Stimulated activated CD8-positive, alpha-beta memory T cell treated with anti-CD3 and anti-CD28 coated beads, Interleukin-15, amount 100 ng/mL, for 1 hour (primary cell): ENCODE measurements around the gene LRIG1.

Experiments
- DNase-seq: peaks from one replicate; pipeline ENCODE4 v3.0.0-alpha.2; 2020; ENCODE audit warnings: low read depth

The LRIG1 gene

DNA sequence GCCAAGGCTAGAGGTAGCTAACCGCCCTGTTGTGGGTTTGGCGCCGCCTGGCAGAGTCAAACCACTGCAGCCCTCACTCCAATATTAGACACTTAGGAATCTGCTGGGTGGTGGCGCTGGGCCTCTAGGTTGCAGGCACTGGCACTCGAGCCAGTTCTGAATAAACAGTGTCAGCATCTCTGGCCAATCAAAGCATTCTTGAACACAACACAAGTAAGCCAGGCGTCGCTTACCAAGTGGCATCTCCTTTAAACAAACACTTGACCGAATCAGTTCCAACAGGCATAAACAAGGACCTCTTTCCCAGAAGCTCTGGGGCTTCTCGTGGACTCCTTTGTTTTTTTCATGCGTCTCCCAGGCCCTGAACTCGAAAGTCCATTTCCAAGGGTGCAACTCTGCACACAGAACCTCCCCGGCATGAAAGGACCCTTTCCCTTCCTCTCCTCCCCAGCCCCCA is 82.3 kb downstream of the LRIG1 start:
- DNase-seq = no peak

DNA sequence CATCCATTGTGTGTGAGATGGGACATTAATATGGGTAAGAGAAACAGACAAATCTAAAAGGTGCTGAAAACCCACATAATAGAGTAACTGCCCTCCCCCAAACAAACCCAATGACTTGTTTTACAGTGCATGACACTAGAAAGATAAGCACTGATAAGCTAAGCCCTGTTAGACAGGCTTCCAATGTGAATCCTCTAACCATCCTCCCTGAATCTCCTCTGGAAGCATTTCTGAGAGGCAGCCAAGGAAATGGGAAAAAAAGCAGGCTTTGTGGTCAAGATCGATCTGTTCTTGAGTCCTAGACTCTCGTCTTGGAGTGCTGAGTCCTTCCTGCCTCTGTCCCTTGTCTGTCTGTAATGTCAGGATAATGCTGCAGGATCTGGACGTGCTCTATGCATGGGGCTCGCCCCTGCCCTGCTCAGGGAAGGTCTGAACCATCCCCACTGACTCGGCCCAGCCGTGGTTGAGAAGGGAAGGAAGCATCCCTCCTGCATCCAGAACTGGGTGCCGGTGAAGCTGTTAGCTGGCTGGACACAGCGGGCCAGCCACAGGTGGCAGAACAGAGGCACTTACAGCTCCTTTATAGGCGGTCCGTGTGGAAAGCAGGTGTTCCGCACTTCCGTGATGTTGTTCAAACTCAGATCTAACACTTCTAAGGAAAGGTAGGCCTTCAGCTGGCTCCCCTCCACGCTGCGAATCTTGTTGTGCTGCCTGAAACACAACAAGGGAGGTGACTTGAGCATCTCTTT is 84.1 kb downstream of the LRIG1 start:
- no peak for DNase-seq

DNA sequence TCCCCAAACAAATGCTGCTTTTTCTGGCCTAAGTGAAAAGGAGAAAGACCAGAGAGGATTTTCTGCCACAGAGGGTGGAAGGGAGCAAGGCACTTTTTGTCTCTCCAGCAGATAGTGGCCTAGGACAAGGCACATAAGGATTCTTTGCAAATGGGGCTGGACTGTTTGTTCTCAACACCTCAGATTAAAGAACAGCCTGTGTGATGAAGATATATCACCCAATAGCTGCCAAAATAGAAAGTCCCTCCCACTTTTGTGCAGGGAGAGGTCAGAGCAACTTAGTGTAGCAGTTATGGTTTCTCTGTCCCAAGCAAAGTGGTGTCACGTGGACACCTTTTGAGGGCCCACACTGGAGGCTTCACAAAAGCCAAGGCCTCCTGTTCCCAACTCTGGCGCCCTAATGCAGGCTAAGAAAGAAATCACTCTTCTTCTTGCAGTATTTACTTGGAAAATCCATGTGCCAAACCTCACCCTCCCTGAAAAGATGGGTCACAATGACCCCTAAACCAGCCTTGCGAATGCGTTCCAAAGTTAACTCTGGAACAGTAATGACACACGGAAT is 84.9 kb downstream of the LRIG1 start:
- no peak for DNase-seq

DNA sequence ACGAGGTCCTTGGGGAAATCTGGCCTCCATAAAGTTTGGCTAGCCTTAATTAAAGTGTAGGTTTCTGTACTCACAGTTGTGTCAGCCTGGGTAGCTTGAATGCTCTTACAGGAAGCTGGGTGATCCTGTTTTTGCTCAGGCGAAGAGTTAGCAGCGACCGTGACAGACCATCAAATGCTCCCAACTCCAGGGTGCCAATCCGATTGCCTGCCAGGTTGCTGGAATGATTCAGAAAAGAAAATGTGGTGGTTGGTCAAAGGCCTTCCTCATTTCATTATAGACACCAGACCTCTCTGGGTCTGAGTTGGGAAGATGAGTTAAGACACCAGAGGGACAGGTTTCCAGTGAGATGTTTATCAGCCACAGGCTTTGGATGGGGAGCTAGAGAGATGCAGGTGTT is 86.0 kb downstream of the LRIG1 start:
- no peak for DNase-seq

DNA sequence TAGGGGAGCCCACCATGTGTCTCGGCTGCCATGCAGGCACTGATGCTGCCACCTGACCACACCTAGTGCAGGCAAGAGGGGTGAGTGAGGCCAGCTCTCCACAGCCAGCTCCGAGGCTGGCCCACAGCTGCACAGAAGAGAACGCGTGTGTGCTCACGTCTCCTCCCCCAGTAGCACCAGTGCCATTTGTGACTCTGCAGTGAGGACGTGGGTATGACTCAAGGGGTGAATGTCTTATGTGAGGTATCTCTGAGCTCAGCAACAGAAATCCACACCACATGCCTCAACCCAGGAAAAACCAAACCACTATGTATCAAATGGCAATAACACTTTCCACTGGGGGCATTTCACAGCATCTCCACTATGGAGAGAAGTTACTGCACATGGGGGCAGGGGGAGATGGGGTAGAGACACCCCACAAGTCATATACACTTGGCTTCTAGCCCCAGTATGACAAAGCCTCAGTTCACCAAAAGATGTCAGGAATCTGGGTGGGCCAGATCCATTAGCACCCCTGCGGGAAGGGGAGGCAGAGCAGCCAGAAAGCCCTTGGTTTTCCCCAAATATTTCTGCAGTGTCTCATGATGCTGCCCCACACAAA is 87.6 kb downstream of the LRIG1 start:
- no peak for DNase-seq

DNA sequence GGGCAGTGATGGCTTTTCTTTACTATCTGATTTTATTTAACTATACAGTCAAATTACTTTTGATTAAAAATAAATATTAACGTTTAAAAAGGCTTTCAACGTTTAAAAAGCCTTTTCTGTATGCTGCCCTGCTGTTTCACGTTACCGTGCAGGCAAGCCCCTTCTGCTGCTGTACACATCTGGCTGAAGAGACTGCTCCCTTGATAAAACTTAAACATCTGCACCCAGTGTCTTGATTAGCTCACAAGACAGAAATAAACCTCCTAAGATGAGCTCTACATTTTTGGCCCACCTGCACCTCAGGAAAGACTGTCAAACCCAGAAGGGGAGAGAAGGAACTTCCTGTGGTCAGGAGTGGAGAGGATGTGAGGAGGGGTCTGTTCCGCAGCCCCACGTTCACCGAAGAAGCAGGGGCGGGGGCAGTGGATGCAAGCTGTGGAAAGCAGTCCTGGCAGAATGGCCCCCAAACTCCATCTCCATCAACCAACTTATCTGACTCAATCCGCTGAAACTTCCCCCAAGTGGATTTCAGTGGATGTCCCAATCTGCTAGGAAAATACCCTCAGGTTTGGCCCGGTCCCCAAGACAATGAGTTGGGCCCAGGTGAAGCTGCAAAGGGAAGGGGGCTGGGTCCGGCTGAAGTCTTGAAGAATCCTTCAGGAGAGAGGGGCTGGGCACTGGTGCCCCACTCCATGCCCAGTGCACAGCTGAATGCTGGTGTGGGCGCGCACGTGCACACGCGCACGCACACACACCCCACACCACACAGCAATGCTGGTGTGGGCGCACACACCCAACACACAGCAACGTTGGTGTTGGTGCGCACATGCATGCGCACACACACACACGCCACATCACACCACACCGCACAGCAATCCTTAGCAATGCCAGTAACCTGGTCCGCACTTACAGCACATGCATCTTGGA is 88.6 kb downstream of the LRIG1 start:
- no peak for DNase-seq

DNA sequence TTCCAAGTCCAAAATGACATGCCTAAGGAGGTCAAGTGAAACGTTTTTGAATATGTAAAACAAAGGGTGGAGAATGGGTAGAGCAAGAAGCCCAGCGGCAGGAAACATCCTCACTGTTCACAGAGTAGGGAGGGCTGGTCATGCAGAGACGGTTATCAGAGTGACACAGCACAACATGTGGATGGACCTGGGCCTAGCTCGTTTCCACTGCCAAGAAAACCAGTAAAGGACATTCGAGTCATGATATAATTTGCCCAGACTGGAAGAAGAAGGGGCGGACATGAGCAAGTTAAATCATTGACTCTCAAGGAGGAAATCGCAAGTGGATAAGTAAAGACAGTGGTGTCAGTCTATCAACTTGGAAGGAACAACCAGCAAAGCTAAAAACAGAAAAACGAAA is 89.3 kb downstream of the LRIG1 start:
- no peak for DNase-seq

DNA sequence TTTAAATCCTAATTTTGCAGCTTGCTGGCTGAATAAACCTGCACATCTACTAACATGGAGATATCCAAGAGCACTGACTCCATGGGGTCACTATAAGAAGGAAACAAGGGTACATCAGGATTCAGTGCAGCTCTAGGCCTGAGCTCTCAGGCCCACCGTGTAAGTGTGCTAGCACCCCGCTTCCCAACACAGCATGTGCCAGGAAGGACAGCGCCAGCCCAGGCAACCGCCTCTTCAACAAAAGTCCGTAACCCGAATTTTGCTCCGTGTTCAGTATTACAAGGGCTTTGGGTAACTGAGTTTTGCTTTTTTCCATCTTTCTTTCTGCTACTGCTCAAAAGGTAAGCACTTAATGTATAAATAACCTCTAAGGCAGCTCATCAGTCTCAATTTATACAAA is 89.8 kb downstream of the LRIG1 start:
- no peak for DNase-seq

DNA sequence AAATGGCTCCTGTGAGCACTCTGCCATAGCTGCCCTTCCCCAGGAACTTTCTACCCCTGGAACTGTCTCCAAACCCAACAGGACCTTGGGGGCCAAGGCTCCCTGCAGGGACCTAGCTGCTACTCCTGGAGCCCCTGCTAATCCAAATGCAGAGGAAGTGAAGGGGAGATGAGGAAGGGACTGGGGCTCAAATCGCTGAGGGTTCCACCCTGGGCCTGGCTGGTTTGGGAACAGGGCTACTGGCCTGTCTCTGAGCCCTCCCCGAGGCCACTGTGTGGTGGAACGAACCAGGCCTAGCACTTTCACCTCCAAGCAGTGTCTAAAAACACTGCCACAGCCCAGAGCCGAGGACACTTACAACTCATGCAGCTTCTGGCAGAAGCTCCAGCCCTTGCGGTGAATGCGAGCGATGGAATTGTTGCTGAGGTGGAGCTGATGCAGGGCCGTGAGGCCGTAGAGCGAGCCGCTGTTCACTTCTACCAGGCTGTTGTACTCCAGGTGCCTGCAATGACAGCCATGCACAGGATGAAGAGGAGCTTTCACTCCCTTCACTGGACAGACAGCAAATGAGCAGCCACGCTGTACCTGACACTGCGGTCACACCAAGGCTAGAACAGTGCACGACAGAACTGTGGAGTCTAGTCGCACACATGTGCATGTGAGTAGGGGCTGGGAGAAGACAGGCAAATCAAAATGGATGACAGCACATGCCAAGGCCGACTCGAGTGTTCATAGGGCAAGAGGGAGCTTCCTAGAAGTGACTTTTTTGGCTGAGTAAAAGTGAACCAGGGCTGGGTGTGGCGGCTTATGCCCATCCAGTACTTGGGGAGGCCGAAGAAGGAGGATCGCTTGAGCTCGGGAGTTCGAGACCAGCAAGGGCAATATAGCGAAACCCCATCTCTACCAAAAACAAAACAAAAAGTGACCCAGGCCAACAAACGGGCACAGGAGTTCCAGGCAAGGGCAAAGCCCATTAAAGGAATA is 90.8 kb downstream of the LRIG1 start:
- no peak for DNase-seq

DNA sequence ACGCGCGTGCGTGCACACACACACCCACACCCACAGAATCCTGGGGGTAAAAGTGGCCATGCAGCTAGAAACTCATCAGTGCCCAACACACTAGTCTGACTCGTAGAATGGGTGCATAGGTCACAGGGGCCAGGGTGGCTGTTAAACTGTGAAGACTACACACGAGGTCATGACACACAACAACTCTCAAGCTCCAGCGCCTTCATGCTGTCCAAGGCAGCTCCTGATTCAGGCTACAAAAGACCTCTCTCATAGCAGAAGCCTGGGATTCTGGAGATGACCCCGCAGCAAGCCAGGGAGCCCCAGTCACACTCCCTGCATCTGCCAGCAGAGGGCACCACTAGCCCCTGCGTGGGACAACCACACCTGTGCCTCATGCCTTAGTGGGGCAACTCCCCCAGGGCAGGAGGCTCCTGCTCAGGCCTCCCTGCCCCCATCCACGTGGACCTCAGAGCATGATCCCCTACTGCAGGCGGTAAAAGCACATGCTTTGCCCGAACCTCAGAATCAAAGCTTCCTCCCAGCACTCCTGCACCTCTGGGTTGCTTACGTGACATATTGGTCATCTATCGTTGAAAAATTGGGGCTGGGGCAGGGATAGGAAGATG is 93.1 kb downstream of the LRIG1 start:
- DNase-seq = peak; percentile 56

DNA sequence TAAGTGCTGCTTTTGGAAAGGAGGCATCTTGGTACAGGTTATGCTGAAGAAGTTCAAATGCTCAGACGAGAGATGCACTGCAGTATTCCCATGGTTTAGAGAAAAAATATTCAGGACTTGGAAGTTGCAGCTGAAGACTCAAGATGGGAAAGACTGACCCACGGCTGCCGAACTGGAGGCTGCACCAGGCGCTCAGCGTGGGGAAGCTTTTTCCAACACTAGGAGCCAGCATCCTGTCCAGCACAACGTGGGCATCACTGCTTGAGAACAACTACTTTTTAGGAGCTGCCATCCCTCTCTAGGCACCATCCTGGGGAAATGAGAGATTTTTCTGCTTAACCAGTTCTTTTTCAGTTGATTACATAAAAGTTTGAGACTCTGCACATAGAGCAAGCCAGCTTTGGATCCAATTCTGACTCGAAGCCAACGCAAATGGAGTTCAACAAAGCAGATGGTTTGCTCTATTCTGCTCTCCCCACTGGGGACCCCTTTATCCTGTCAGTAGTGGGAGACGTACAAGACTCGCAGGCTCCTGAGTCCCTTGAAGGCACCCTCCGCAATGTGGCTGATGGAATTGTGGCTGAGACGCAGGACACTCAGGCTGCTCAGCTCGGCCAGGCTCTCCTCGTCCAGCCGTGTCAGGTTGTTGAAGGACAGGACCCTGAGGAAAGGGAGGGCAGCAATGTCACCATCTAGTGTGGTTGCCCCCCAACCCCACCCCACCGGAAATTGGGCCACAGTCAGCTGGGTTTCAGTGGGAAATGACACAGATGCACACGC is 93.8 kb downstream of the LRIG1 start:
- no peak for DNase-seq

DNA sequence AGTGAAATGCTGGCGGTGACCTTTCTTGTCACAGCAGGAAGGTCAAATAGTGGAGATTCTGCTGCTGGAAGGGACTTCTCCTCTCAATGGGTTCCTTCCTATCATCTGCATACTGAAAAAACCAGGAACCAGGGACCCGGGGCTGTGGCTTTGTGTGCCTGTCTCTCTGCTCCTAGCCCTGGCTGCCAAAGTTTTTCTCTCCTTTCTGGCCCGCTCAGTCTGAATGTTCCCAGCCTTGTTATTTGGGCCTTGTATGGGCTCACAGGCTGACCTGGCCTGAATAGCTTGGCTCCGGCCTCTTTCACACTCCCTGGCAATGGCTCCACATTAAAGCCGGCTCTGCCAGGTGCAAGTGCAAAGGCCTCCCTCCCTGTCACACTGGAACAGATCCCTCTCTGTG is 94.7 kb downstream of the LRIG1 start:
- no peak for DNase-seq

DNA sequence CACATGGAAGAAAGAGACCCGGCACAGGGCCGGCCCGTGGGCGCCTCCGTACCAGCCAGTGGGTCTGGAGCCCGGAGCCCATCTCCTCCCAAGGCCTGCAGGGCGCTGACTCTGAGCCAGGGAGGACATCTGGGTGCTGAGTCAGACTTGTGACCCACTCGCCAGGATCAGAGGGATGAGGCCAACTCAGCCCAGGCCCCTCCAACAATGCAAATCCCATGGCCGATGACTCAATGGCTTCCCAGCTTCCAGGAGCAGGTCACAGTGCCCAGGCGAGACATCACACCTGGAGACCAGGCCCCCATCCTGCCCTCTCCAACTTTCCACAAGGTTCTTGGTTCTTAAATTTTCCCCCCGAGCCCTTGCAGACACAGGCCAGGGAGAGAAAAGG is 95.1 kb downstream of the LRIG1 start:
- no peak for DNase-seq

DNA sequence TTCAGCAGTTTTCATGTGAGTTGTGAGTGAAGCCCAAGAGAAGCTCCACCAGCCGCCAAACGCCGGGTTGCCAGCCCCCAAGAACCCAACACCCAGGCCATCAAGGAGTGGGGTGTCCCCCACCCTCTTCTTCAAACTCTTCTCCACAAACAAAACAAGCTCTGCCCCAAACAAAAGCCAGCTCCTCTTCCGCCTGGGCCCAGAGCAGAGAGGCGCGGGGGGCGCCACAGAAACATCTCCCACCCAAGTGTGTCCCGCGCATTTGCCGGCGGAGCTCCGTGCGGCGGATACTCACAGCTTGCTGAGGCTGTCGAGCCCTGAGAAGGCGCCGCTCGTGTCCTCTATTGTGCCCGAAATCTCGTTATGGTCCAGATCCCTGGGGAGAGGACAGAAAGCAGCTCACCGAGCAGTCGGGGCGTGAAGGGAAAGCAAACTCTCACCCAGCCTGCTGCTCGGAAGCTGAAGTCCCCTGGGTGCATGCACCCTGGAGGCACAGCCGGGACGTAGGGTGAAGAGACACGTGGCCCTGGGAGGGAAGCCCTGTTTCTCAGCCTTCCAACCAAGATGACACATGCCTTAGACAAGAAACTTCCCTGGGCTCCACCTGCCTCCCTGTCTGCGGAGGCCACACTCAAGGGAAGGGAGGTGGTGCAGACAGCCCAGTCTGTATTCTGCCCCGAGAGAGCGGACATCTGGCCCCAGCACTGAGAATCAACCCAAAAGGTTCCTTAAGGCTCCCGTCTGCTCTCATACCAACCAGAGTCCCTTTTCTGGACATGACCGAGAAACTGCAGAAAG is 95.7 kb downstream of the LRIG1 start:
- no peak for DNase-seq

DNA sequence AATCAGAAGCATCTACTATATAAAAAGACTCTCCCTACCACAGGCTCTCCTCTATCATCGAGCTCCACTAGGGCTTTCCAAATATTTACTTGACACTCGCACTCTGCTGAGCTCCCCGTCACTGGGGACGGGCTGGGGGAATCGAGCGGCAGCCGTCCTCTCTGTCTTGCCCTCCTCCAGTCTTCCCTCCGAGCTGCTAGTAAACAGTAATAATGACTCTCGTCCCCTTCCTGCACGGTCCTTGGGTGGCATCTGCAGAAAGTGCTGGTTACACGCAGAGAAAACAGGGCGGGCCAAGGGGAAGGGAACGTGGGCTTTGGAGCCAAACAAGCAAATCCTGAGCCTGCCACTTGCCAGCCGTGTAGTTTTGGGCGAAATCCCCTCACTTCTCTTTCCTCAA is 96.6 kb downstream of the LRIG1 start:
- DNase-seq = no peak

DNA sequence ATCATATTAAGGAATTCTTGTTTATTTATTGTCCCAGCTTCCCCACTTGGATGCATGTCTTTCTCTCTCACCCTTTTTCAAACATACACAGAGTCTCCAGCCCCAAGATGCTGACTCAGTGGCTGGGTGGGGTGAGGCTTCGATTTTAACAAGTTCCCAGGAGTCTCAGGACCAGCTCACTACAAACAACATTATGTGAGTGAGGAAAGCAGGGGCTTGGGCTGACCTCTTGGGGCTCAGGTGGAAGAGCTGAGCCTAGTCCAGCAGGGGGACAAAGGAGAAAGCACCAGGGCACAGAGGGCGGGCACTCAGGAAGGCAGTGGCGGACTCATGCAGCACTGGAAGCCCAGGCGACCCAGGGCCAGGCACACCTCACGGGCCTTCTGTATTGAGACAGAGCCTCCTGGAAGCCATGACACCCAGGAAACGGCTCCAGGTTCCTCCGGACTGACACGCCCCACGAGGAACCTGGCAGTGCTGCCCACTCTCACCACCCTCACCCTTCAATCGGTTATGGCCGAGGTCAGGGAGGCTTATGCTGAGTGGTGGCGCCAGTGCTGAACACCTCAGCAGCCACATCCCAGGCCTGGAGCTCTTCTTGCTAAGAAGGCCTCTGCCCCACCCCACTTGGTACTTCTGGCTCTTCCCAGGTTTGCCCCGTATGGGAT is 97.4 kb downstream of the LRIG1 start:
- no peak for DNase-seq

DNA sequence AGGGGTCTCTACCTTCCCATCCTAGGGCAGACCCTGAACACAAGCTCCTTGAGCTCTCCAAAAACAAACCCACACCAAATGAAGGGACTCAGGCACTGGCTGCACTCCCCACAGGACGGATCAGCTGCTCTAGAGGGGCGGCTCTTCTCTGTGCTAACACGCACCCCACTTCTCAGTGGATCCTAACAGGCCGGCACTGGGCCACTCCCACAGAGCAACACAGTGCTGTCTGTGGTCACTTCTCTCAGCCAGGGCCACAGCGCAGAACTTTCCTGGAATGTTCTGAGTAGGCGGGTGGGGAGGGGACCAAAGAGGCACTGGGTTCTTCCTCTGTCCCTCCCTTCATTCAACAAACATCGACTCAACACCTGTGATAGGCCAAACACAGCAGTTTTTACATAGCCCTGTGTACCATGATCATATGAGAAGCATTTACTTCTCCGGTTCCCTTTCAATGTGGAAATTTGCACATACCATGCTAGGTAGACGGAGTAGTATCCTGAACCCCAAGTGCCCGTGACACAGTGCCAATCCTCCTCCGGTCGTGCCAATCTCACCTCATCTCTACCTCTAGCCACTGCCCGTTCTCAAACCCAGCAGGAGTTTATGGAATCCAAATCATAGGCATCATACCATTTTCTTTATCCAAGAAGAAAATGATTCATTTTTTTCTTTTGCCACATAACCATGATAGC is 98.1 kb downstream of the LRIG1 start:
- DNase-seq = no peak
